DLD1 (cell line): ENCODE measurements around the gene PRAMEF13.
"Not testable (repeated sequence)": the region's sequence is repeated elsewhere in the genome, so short reads cannot be mapped to it uniquely, and the experiment has no call there.

ENCODE experiments used
- in situ Hi-C: cut with HindIII; loops from 2 replicates; pipeline ENCODE4 v1.10.0; 2017; ENCODE audit warnings: low sequenced_read_pairs

The PRAMEF13 gene

GRCh38 chr1:13201309-13201708, at the start of gene PRAMEF13:
TSS of gene PRAMEF13 (minus strand) at chr1:13201409. CDS start at chr1:13199589, 1,820 bp downstream.
- in situ Hi-C loops, result not testable (repeated sequence)

DNA sequence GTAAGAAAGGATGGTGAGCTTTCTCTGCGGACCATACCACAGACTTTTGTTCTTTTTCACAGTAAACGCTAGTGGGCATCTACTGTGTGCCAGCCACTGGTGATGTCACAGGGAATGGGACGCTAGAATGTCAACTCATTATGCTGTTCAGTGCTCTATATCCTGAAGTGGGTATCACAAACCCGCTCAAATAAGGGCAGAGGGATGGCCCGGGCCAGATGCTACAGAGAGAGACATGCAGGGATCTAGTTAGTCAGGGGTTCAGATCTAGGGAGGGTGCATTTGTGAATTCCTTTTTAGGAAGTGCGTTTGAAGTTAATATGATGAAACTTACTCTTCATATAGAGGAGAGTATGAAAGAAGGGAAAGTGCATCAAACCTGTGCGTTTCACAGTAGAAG, 45.9 kb upstream of the PRAMEF13 start:
- in situ Hi-C loops, result not testable (repeated sequence)

GRCh38 chr1:13246554-13246871, 45.3 kb upstream of the PRAMEF13 start:
- in situ Hi-C loops, result not testable (repeated sequence)

DNA sequence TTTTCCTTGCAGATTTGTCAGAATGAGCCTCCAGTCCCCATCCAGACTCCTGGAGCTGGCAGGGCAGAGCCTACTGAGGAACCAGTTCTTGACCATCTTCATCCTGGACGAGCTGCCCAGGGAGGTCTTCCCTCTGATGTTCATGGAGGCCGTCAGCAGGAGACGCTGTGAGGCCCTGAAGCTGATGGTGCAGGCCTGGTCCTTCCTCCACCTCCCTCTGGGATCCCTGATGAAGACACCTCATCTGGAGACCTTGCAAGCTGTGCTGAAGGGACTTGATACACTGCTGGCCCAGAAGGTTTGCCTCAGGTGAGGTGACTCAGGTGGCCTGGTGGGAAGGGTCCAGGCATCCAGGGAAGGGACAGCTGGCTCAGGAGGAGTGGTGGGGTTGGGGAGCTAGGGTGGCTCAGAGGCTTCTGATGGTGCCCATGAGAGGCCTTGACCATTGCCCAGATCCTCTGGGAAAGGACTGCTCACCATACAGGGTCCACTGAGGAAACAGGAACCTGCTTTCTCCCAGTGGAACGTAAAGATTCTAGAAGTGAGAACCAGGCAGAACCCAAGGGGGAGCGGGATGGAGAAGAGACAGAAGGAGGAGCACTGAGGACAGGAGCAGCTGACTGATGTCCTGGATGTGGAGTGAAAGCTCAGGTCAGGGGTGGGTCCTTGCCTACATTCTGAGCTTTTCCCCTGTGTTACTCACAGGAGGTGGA, 44.8 kb upstream of the PRAMEF13 start:
- in situ Hi-C loops, result not testable (repeated sequence)

DNA sequence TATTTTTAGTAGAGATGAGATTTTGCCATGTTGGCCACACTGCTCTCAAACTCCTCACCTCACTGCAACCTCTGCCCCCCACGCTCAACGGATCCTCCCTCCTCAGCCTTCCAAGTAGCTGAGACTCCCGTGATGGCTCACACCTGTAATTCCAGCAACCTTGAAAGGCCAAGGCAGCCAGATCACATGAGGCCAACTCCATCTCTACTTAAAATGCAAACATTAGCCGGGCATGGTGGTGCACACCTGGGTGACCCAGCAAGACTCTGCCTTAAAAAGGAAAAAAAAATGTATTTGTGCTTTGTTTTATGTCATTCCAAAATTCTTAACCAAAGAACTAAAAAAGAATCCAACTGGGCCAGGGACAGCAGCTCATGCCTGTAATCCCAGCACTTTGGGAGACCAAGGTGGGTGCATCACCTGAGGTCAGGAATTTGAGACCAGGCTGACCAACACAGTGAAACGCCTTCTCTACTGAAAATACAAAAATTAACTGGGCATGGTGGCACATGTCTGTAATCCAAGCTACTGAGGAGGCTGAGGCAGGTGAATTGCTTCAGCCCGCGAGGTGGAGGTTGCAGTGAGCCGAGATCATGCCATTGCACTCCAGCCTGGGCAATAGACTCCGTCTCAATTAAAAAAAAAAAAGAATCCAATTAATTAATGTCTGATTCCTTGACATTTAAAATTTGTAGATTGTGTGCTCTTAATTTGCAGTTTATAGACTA, 42.5 kb upstream of the PRAMEF13 start:
- in situ Hi-C loops, result not testable (repeated sequence)

DNA sequence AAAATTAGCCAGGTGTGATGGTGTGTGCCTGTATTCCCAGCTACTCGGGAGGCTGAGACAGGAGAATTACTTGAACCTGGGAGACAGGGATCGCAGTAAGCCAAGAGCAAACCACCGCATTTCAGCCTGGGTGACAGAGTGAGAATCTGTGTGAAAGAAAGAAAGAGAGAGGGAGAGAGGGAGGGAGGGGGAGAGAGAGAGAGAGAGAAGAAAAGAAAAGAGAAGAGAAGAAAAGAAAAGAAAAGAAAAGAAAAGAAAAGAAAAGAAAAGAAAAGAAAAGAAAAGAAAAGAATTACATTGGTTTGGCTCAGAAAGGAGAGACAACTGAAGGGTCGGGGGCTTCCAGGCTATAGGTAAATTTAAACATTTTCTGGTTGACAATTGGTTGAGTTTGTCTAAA, 38.4 kb upstream of the PRAMEF13 start:
- in situ Hi-C loops, result not testable (repeated sequence)

GRCh38 chr1:13237572-13237971, 36.4 kb upstream of the PRAMEF13 start:
- in situ Hi-C loops, result not testable (repeated sequence)

DNA sequence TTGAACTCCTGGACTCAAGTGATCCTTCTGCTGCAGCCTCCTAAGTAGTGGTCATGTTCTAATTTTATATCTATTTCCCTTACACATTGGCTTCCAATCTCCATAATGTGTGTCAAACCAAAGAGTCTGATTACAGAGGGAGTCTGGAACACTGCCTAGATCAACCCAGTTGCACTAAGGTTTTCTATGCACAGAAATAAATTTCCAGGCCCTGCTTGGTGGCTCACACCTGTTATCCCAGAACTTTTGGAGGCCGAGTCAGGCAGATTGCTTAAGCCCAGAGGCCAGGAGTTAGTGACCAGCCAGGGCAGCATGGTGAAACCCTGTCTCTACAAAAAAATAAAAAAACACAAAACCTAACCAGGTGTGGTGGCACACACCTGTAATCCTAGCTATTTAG, 32.8 kb upstream of the PRAMEF13 start:
- in situ Hi-C loops, result not testable (repeated sequence)

DNA sequence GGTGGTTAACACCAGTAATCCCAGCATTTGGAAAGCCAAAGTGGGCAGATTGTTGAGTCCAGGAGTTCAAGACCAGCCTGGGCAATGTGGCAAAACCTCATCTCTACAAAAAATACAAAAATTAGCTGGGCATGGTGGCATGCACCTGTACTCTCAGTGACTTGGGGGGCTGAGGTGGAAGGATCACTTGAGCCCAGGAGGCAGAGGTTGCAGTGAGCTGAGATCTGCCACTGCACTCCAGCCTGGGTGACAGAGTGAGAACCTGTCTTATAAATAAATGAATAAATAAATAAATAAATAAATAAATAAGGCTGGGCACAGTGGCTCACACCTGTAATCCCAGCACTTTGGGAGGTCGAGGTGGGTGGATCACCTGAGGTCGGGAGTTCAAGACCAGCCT, 30.8 kb upstream of the PRAMEF13 start:
- in situ Hi-C loops, result not testable (repeated sequence)

DNA sequence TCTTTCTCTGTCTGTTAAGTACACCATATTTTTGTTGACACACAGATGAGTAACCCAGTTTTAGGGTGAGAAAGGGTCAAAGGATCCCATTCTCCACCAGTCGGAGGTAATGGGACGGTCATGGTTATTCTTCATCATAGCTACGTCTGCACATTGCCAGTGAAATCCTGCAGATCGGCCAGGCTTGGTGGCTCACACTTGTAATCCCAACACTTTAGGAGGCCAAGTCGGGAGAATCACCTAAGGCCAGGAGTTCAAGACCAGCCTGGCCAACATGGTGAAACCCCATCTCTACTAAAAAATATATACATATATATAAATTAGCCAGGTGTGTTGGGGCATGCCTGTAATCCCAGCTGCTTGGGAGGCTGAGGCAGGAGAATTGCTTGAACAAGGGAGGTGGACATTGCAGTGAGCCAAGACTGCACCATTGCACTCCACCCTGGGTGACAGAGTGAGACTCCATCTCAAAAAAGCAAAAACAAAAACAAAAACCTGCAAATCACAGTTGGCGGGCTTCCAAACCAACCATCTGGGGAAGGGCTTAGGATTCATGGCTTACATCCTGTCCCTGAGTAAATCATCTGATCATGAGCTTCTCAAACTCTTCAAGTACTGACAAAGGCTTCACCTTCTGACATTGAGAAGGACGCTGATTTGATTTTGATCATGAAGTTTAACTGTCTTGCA, 30.0 kb upstream of the PRAMEF13 start:
- in situ Hi-C loops, result not testable (repeated sequence)

- in situ Hi-C loops, result not testable (repeated sequence)
Observed at GRCh38 chr1:13230601-13231000, 29.4 kb upstream of the PRAMEF13 start.

- in situ Hi-C loops, result not testable (repeated sequence)
Observed at GRCh38 chr1:13230096-13230495, 28.9 kb upstream of the PRAMEF13 start.

GRCh38 chr1:13228343-13228781, 27.2 kb upstream of the PRAMEF13 start:
- in situ Hi-C loops, result no loop called here

GRCh38 chr1:13227271-13228055, 26.3 kb upstream of the PRAMEF13 start:
- in situ Hi-C loops, result not testable (repeated sequence)

GRCh38 chr1:13225675-13226204, 24.5 kb upstream of the PRAMEF13 start, which contains the start of gene PRAMEF18:
TSS of gene PRAMEF18 (minus strand) at chr1:13226154. CDS start at chr1:13226106, 48 bp downstream.
- in situ Hi-C loops, result not testable (repeated sequence)

- in situ Hi-C loops, result no loop called here
Observed at GRCh38 chr1:13224480-13225060, 23.4 kb upstream of the PRAMEF13 start.

DNA sequence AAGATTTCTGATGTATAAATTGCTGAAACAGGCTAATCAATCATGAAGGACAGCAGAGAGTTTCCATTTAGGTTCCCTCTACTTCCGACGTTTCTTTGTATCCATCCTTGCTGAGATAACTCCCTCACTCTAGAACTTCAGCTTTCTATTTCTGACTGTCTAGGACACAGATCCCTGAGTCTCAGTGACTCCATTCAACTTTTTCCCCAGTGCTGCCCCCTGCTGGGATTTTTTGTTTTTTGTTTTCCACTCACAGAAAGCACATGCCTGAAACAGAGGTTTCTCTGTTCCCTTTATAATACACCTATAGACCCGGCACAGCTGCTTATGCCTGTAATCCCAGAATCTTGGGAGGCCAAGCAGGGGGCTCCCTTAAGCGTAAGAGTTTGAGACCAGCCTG, 21.6 kb upstream of the PRAMEF13 start:
- in situ Hi-C loops, result not testable (repeated sequence)

- in situ Hi-C loops, result not testable (repeated sequence)
Observed at GRCh38 chr1:13219203-13219602, 18.0 kb upstream of the PRAMEF13 start.

DNA sequence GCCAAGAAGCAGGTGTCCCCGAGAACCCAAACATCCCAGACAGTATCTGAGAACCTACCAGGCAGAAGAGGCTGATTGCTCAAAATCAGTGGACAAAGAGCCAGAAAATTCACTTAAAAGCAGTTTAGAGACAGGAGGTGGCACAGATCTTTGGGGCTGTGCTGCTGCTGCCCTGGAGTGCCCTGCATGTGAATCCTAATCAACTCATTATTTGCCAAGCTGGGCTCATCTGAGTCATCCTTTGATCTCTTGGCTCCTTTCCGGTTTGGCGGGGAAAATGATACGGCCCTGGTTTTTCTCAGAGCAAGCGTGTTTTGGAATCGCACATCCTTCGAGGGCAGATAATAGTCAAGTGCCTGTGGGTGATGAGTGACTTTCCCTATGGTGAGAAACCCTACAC, 15.4 kb upstream of the PRAMEF13 start:
- in situ Hi-C loops, result not testable (repeated sequence)

DNA sequence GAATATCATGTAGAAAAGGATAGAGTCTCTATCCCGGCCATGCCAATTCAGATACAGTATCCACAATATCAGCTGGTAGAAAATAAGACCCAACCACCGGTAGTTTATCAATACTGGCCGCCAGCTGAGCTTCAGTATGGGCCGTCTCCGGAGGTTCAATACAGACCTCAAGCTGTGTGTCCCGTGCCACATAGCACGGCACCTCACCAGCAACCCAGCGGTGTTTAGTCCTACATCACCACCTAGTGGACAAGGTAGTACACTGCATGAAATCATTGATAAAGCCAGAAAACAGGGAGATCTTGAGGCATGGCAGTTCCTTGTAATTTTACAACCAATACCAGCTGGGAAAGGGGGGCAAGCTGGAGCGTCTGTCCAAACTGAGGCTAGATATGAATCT, 7.5 kb upstream of the PRAMEF13 start:
- in situ Hi-C loops, result not testable (repeated sequence)
